Measurements from ENCODE around the gene KLHL24. TPM values are rescaled to one million over a fixed set of nuclear protein-coding genes. Genes with fewer than 3 reads are reported as not detected.
"Not testable (repeated sequence)": the region's sequence is repeated elsewhere in the genome, so short reads cannot be mapped to it uniquely, and the experiment has no call there.

Gene KLHL24
- polyA plus RNA-seq, 1 donor (not counting 4 experiments of a cell fraction or from before 2014, with no cell fraction given), result 12.0 TPM

DNA sequence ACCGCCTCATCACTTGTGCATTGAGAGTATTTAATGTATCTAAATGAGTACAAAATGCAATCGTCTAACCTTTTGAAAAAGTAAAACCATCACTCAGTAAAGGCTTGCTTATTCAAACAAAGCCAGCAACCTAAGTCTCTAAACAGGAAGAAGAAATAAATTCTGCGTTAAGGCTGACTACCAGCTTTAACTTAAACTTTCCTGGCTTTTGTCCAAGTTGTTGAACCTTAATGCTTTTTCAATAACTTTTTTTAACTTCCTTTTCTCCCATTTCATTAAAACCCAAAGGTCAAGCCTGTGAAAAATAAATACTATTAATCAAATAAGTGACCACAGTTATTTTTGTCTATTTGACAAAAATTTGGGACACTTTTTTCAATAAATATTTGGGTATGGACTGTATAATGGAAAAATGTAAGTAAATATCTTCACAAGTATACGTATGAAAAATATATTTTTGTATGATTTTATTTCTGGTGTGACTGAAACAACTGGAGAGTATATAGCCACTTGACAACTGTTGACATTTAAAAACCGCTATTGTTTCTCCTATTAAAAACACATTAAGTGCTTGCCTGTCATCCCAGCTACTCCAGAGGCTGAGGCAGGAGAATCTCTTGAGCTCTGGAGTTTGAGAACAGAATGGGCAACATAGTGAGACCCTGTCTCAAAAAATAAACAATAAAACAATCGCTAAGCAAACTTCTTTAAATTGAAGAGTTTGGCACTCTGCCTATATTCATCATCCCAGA, 2.9 kb downstream of the KLHL24 start:
- FAIRE-seq (no peak), DNase-seq (ENCODE audit: low read depth, low spot score) (no peak)
- Histone ChIP-seq H3K36me3 (ENCODE audit: control insufficient read depth in 2 of 2, extremely low read depth in 1 of 2, insufficient read depth in 2 of 2, low read length in 2 of 2) (no peaks in the 10 kb centered on the region), H3K4me1 (ENCODE audit: control insufficient read depth, extremely low read depth, insufficient read depth, low read length) (peaks cover 7% of the 10 kb centered on the region), H2AFZ (ENCODE audit: control insufficient read depth, low read length) (no peak overlapping the region), H3K27me3 (ENCODE audit: control insufficient read depth, extremely low read depth, insufficient read depth, low read length) (no peaks in the 10 kb centered on the region), H3K9me1 (ENCODE audit: control insufficient read depth, extremely low read depth, insufficient read depth, low read length) (no peaks in the 10 kb centered on the region), H3K9ac (ENCODE audit: control insufficient read depth, extremely low read depth, insufficient read depth, low read length) (no peak overlapping the region), H4K20me1 (ENCODE audit: control insufficient read depth, extremely low read depth, insufficient read depth, low read length) (no peaks in the 10 kb centered on the region), H3K27ac (ENCODE audit: control insufficient read depth, insufficient read depth, low read length) (no peak overlapping the region), H3K79me2 (ENCODE audit: control insufficient read depth, insufficient read depth, low read length) (no peaks in the 10 kb centered on the region), H3K9me3 (ENCODE audit: control insufficient read depth, low read depth, low read length) (no peaks in the 10 kb centered on the region), H3K4me2 (ENCODE audit: control insufficient read depth, extremely low read depth, insufficient read depth, low read depth, low read length) (no peak overlapping the region), H3K4me3 (ENCODE audit: control insufficient read depth in 2 of 3, extremely low read depth in 1 of 3, insufficient read depth in 2 of 3, low read depth in 1 of 3, low read length in 3 of 3) (no peak overlapping the region)
- TF ChIP-seq CTCF (optimal IDR thresholded peaks at IDR 0.05 in 1 of 3, IDR thresholded peaks at IDR 0.05 in 1 of 3, conservative IDR thresholded peaks at IDR 0.05 in 1 of 3; ENCODE audit: extremely low read depth in 1 of 3, insufficient read depth in 2 of 3, low read length in 3 of 3), result no peak
- dilution Hi-C loops (cut with MboI; ENCODE audit: extremely low pct_ligation_motif_present, low sequenced_read_pairs), result no loop called here

DNA sequence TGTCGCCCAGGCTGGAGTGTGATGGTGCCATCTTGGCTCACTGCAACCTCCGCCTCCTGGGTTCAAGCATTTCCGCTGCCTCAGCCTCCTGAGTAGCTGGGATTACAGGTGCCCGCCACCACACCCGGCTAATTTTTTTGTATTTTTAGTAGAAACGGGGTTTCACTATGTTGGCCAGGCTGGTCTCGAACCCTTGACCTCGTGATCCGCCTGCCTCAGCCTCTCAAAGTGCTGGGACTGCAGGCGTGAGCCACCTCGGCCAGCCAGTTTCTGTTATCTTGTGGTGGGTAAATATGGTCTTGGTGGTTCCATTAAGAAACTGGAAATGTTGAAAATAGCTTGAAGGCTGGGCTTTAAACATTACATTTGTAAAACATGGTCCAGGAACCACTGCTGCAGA, 5.2 kb downstream of the KLHL24 start:
- H3K27me3 ChIP-seq (ENCODE audit: control insufficient read depth, extremely low read depth, insufficient read depth, low read length); FAIRE-seq; dilution Hi-C loops (cut with MboI; ENCODE audit: extremely low pct_ligation_motif_present, low sequenced_read_pairs); H3K4me1 ChIP-seq (ENCODE audit: control insufficient read depth, extremely low read depth, insufficient read depth, low read length); H3K27ac ChIP-seq (ENCODE audit: control insufficient read depth, insufficient read depth, low read length); H3K9me1 ChIP-seq (ENCODE audit: control insufficient read depth, extremely low read depth, insufficient read depth, low read length); H3K9ac ChIP-seq (ENCODE audit: control insufficient read depth, extremely low read depth, insufficient read depth, low read length); H3K4me2 ChIP-seq (ENCODE audit: control insufficient read depth, extremely low read depth, insufficient read depth, low read depth, low read length); H4K20me1 ChIP-seq (ENCODE audit: control insufficient read depth, extremely low read depth, insufficient read depth, low read length); H3K79me2 ChIP-seq (ENCODE audit: control insufficient read depth, insufficient read depth, low read length); H3K9me3 ChIP-seq (ENCODE audit: control insufficient read depth, low read depth, low read length); H2AFZ ChIP-seq (ENCODE audit: control insufficient read depth, low read length); DNase-seq (ENCODE audit: low read depth, low spot score); H3K36me3 ChIP-seq (ENCODE audit: control insufficient read depth in 2 of 2, extremely low read depth in 1 of 2, insufficient read depth in 2 of 2, low read length in 2 of 2); H3K4me3 ChIP-seq (ENCODE audit: control insufficient read depth in 2 of 3, extremely low read depth in 1 of 3, insufficient read depth in 2 of 3, low read depth in 1 of 3, low read length in 3 of 3): not testable (repeated sequence)

GRCh38 chr3:183641882-183642281, 6.5 kb downstream of the KLHL24 start:
- Histone ChIP-seq H3K4me1 (ENCODE audit: control insufficient read depth, extremely low read depth, insufficient read depth, low read length) (peaks cover 3% of the 10 kb centered on the region), H3K9me1 (ENCODE audit: control insufficient read depth, extremely low read depth, insufficient read depth, low read length) (no peaks in the 10 kb centered on the region), H3K79me2 (ENCODE audit: control insufficient read depth, insufficient read depth, low read length) (no peaks in the 10 kb centered on the region), H3K36me3 (ENCODE audit: control insufficient read depth in 2 of 2, extremely low read depth in 1 of 2, insufficient read depth in 2 of 2, low read length in 2 of 2) (no peaks in the 10 kb centered on the region), H3K4me2 (ENCODE audit: control insufficient read depth, extremely low read depth, insufficient read depth, low read depth, low read length) (no peak overlapping the region), H3K4me3 (ENCODE audit: control insufficient read depth in 2 of 3, extremely low read depth in 1 of 3, insufficient read depth in 2 of 3, low read depth in 1 of 3, low read length in 3 of 3) (no peak overlapping the region), H2AFZ (ENCODE audit: control insufficient read depth, low read length) (no peak overlapping the region), H4K20me1 (ENCODE audit: control insufficient read depth, extremely low read depth, insufficient read depth, low read length) (no peaks in the 10 kb centered on the region), H3K27ac (ENCODE audit: control insufficient read depth, insufficient read depth, low read length) (no peak overlapping the region), H3K9ac (ENCODE audit: control insufficient read depth, extremely low read depth, insufficient read depth, low read length) (no peak overlapping the region), H3K27me3 (ENCODE audit: control insufficient read depth, extremely low read depth, insufficient read depth, low read length) (no peaks in the 10 kb centered on the region), H3K9me3 (ENCODE audit: control insufficient read depth, low read depth, low read length) (no peaks in the 10 kb centered on the region)
- FAIRE-seq (no peak), DNase-seq (ENCODE audit: low read depth, low spot score) (no peak)
- dilution Hi-C loops (cut with MboI; ENCODE audit: extremely low pct_ligation_motif_present, low sequenced_read_pairs), result no loop called here
- TF ChIP-seq EZH2 (IDR thresholded peaks at IDR 0.05; ENCODE audit: low read length), result no peak
- no peak for TF ChIP-seq CTCF (optimal IDR thresholded peaks at IDR 0.05 in 1 of 3, IDR thresholded peaks at IDR 0.05 in 1 of 3, conservative IDR thresholded peaks at IDR 0.05 in 1 of 3; ENCODE audit: extremely low read depth in 1 of 3, insufficient read depth in 2 of 3, low read length in 3 of 3)
